Measurements from ENCODE around the gene MYCN. TPM values are rescaled to one million over a fixed set of nuclear protein-coding genes. Genes with fewer than 3 reads are reported as not detected.

MYCN gene
- total and polyA plus RNA-seq, 2 of the 4 experiments (the other 2 are of a cell fraction), result not detected

- TF ChIP-seq CTCF (conservative IDR thresholded peaks at IDR 0.05; ENCODE audit: low read depth, low read length), result no peak
- TF ChIP-seq POLR2A (IDR thresholded peaks at IDR 0.05; ENCODE audit: low read depth, low read length), result no peak
- no peak for TF ChIP-seq CHD1 (IDR thresholded peaks at IDR 0.05; ENCODE audit: low read depth, low read length)
Measured at GRCh38 chr2:15908371-15908770, 32.0 kb upstream of the MYCN start (continued).

- Histone ChIP-seq H3K4me1 (ENCODE audit: control insufficient read depth, insufficient read depth, low read length) (no peaks in the 10 kb centered on the region), H2AFZ (replicated peaks; ENCODE audit: low read length, poor library complexity) (no peak overlapping the region), H3K79me1 (ENCODE audit: low read depth in 1 of 2, low read length in 2 of 2) (no peaks in the 10 kb centered on the region), H2BK5ac (ENCODE audit: low read depth, low read length, poor library complexity, severe bottlenecking) (no peak overlapping the region), H2BK15ac (ENCODE audit: low read depth, low read length) (no peak overlapping the region), H3K9ac (ENCODE audit: low read depth, low read length) (no peak overlapping the region), H3K4me3 (ENCODE audit: insufficient read depth, low read depth, low read length) (no peak overlapping the region), H2BK120ac (ENCODE audit: low read depth, low read length) (no peak overlapping the region), H3K27me3 (ENCODE audit: control insufficient read depth, insufficient read depth, low read length) (no peaks in the 10 kb centered on the region), H3K23ac (ENCODE audit: low read depth, low read length) (no peak overlapping the region), H4K20me1 (ENCODE audit: insufficient read depth, low read length) (no peaks in the 10 kb centered on the region), H3K4me2 (ENCODE audit: low read depth, low read length) (no peak overlapping the region), H4K91ac (ENCODE audit: insufficient read depth, low read depth, low read length) (no peak overlapping the region), H4K5ac (ENCODE audit: low read depth, low read length) (no peak overlapping the region), H2BK20ac (ENCODE audit: low read depth, low read length) (no peak overlapping the region), H4K8ac (ENCODE audit: low read depth in 2 of 2, low read length in 2 of 2) (no peak overlapping the region), H3K14ac (replicated peaks; ENCODE audit: low read depth, low read length) (no peak overlapping the region), H2AK5ac (ENCODE audit: low read depth, low read length) (no peak overlapping the region), H3K36me3 (ENCODE audit: control insufficient read depth, insufficient read depth, low read length) (no peaks in the 10 kb centered on the region), H3K4ac (ENCODE audit: low read depth, low read length) (no peak overlapping the region), H3K56ac (ENCODE audit: extremely low read depth, insufficient read depth, low read length) (no peak overlapping the region), H3K9me1 (ENCODE audit: insufficient read depth, low read length) (no peaks in the 10 kb centered on the region), H3K27ac (ENCODE audit: insufficient read depth, low read length) (no peak overlapping the region), H3K18ac (ENCODE audit: low read depth, low read length) (no peak overlapping the region), H3K9me3 (ENCODE audit: control insufficient read depth, insufficient read depth, low read length) (peaks cover 10% of the 10 kb centered on the region), H2AK9ac (replicated peaks; ENCODE audit: low read depth, low read length, poor library complexity) (no peak overlapping the region)
- in situ Hi-C loops (cut with MboI; ENCODE audit: low sequenced_read_pairs) (no loop called here), dilution Hi-C loops (cut with HindIII; ENCODE audit: low sequenced_read_pairs, unreplicated experiment) (no loop called here), intact Hi-C loops (cut with micrococcal nuclease) (no loop called here)
- CTCF ChIA-PET, result no interaction called here
- ATAC-seq (ENCODE audit: low read depth) (no peak), DNase-seq (no peak)
- TF ChIP-seq ELK1 (IDR thresholded peaks at IDR 0.05; ENCODE audit: borderline replicate concordance, low read depth, low read length), result no peak
- no peak for TF ChIP-seq RCOR1 (IDR thresholded peaks at IDR 0.05; ENCODE audit: insufficient replicate concordance, low read length)
- TF ChIP-seq NFE2L2 (IDR thresholded peaks at IDR 0.05; ENCODE audit: low read depth, low read length), result no peak
- no peak for TF ChIP-seq MAFK (IDR thresholded peaks at IDR 0.05; ENCODE audit: low read depth, low read length)
- no peak for TF ChIP-seq MXI1 (IDR thresholded peaks at IDR 0.05; ENCODE audit: borderline replicate concordance, low read depth, low read length)
- WGBS, 2 experiments (ENCODE audit: extremely low coverage in 2 of 2, insufficient read length in 1 of 2), result no CpG with 5 or more reads among the region's 4 CpGs
- no TSS peak for BruUV-seq (replicated peaks)
- POLR2A ChIA-PET (ENCODE audit: unreplicated experiment), result no interaction called here
Measured at GRCh38 chr2:15909157-15909556, 31.2 kb upstream of the MYCN start.
